Effector memory CD4-positive, alpha-beta T cell (primary cell): ENCODE measurements around the gene SPATS1.
"Not testable (repeated sequence)": the region's sequence is repeated elsewhere in the genome, so short reads cannot be mapped to it uniquely, and the experiment has no call there.

Experiments used
- DNase-seq, 3 donors: peaks; one replicate each; pipeline ENCODE4 v3.0.0-alpha.2; 2020
- H3K27ac ChIP-seq: 2 replicates; pipeline ENCODE4 v1.7.0; 2013; ENCODE audit warnings: mild to moderate bottlenecking, low read length, moderate library complexity; ENCODE audit not compliant: insufficient read depth, poor library complexity, severe bottlenecking
- H3K27me3 ChIP-seq: replicated peaks from 2 replicates; pipeline ENCODE4 v1.7.0; 2013; ENCODE audit warnings: mild to moderate bottlenecking, low read length; ENCODE audit not compliant: insufficient read depth, control insufficient read depth, poor library complexity, severe bottlenecking
- H3K36me3 ChIP-seq: 2 replicates; pipeline ENCODE4 v1.7.0; 2013; ENCODE audit warnings: mild to moderate bottlenecking, low read length, moderate library complexity; ENCODE audit not compliant: control insufficient read depth, insufficient read depth
- H3K4me1 ChIP-seq: 2 replicates; pipeline ENCODE4 v1.7.0; 2013; ENCODE audit warnings: low read length, mild to moderate bottlenecking; ENCODE audit not compliant: control insufficient read depth, insufficient read depth, poor library complexity, severe bottlenecking
- H3K4me3 ChIP-seq: 2 replicates; pipeline ENCODE4 v1.7.0; 2013; ENCODE audit warnings: low read length, low read depth, mild to moderate bottlenecking; ENCODE audit not compliant: insufficient read depth, poor library complexity, severe bottlenecking
- H3K9me3 ChIP-seq: 2 replicates; pipeline ENCODE4 v1.7.0; 2013; ENCODE audit warnings: mild to moderate bottlenecking, low read length, moderate library complexity; ENCODE audit not compliant: control insufficient read depth

The SPATS1 gene

GRCh38 chr6:44339763-44340625 is 2.5 kb upstream of the SPATS1 start:
- no peak overlapping the region for H3K27ac ChIP-seq
- no peaks in the 10 kb centered on the region for H3K36me3 ChIP-seq
- H3K4me3 ChIP-seq: no peak overlapping the region
- no peak for DNase-seq
- H3K4me1 ChIP-seq: no peaks in the 10 kb centered on the region
- H3K27me3 ChIP-seq: peaks cover 17% of the 10 kb centered on the region
- H3K9me3 ChIP-seq: no peaks in the 10 kb centered on the region

DNA sequence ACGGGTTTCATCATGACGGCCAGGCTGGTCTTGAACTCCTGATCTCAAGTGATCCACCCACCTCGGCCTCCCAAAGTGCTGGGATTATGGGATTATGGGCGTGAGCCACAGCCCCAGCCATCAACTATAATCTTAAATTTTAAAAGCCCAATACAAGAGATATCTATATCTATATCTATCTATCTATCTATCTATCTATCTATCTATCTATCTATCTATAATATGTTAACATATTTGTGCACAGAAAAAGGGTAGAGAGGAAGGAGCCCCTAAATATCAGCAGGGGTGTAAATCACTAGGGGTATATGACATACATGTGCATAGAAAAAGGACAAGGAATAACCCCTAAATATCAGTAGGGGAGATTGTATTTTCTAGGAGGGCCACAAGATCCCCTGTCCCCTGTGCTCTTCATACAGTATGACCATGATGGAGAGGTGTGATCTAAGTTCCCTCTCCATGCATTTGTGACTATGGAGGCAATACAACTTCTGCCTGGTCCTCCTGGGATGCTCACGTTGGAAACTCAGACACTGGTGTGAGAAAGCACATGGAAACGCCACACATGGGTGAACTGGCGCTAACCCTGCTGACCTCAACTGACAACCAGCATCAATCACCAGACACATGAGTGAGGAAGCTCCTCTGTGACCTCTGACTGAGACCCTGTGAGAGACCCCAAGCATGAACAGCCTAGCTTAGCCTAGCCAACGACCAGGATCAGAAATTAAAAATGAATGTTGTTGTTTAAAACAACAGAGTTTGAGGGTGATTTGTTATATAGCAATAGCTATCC is 1.2 kb upstream of the SPATS1 start:
- Histone ChIP-seq H3K36me3 (no peaks in the 10 kb centered on the region), H3K9me3 (no peaks in the 10 kb centered on the region), H3K27me3 (peaks cover 17% of the 10 kb centered on the region), H3K4me3 (no peak overlapping the region), H3K27ac (no peak overlapping the region), H3K4me1 (no peaks in the 10 kb centered on the region)
- no peak for DNase-seq

DNA sequence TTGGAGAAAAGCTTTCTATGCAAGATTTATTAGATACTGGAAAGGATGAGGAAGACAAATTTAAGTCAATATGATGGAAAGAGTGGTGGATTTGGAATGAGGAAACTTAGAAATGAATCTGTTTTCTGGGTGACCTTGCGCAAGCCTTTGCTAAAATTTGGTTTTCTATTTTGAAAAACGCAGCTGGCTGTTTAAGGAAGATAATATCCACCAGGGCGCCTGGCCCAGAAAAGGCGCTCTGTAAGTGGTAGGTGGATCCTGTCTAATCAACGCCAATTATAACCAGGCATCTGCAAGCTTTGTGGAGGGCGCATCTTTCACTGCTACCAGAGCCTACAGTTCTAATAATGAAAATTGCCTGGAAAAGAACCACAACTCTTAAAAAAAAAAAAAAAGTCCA is 398 bp upstream of the SPATS1 start:
- Histone ChIP-seq H3K27ac (no peak overlapping the region), H3K36me3 (no peaks in the 10 kb centered on the region), H3K27me3 (peaks cover 15% of the 10 kb centered on the region), H3K4me1 (no peaks in the 10 kb centered on the region), H3K9me3 (no peaks in the 10 kb centered on the region), H3K4me3 (no peak overlapping the region)
- DNase-seq: no peak

- not testable (repeated sequence) for H3K27ac ChIP-seq, H3K9me3 ChIP-seq, H3K4me3 ChIP-seq, H3K4me1 ChIP-seq, H3K36me3 ChIP-seq, DNase-seq
- peaks cover 14% of the 10 kb centered on the region for H3K27me3 ChIP-seq
Observed at GRCh38 chr6:44346818-44347217, 4.4 kb downstream of the SPATS1 start.

DNA sequence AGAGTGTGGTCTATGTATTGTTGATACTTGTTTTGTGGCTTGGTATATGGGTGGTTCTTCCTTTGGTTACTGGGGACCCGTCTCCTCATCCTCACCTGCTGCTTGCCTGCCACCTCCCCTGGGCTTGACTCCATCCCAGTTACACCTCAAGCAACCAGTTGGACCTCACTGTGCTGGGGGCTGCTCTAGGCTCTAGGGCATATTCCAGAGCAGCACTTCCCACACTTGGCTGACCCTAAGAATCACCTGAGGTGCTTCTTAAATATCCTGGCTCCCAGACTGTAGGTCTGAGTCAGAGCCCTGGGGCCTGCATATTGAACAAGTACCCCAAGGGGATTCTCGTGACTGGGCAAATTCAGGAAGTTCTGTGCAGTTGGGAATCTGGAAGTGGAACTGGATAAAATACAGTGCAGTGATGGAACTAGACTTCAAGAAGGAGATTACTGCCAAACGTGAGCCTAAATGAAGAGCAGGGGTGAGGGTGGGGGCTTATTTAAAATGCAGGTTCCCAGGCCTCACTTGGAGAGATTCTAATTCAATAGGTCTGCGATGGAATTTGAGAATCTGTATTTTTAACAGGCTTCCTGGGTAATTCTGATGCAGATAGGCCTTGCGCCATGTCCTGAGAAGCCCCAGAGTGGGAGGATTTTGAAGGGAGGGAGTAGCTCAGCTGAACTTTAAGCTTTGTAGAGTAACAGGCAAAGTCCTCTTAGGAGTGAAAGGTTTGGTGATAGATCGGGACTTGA is 7.6 kb downstream of the SPATS1 start:
- H3K27ac ChIP-seq: no peak overlapping the region
- no peaks in the 10 kb centered on the region for H3K36me3 ChIP-seq
- no peak overlapping the region for H3K4me3 ChIP-seq
- no peaks in the 10 kb centered on the region for H3K4me1 ChIP-seq
- H3K27me3 ChIP-seq: no peaks in the 10 kb centered on the region
- no peaks in the 10 kb centered on the region for H3K9me3 ChIP-seq
- DNase-seq: no peak

- H3K27me3 ChIP-seq, H3K4me3 ChIP-seq, H3K4me1 ChIP-seq, H3K9me3 ChIP-seq, H3K36me3 ChIP-seq, H3K27ac ChIP-seq, DNase-seq: not testable (repeated sequence)
Observed at GRCh38 chr6:44350650-44350994, 8.2 kb downstream of the SPATS1 start.

- H3K36me3 ChIP-seq: no peaks in the 10 kb centered on the region
- no peaks in the 10 kb centered on the region for H3K27me3 ChIP-seq
- no peaks in the 10 kb centered on the region for H3K4me1 ChIP-seq
- H3K9me3 ChIP-seq: no peaks in the 10 kb centered on the region
- DNase-seq: no peak
- no peak overlapping the region for H3K4me3 ChIP-seq
- no peak overlapping the region for H3K27ac ChIP-seq
Observed at GRCh38 chr6:44352259-44352658, 9.8 kb downstream of the SPATS1 start.

DNA sequence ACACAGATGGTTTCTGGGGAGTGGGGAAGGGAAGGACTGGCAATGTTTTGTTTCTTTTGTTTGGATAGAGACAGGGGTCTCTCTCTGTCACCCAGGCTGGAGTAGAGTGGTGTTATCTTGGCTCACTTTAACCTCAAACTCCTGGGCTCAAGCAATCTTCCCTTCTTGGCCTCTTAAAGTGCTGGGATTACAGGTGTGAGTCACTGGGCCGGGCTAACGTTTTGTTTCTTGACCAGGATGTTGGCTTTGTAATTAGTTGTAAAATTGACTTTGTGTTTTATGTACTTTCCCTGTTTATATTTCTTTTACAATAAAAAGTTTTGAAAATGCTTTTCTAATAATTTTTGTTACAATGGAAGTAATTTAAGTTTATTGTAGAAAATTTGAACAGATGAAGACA is 10.9 kb downstream of the SPATS1 start:
- Histone ChIP-seq H3K9me3 (no peaks in the 10 kb centered on the region), H3K4me3 (no peak overlapping the region), H3K4me1 (no peaks in the 10 kb centered on the region), H3K27me3 (no peaks in the 10 kb centered on the region), H3K36me3 (no peaks in the 10 kb centered on the region), H3K27ac (no peak overlapping the region)
- no peak for DNase-seq

GRCh38 chr6:44355640-44356039 is 13.2 kb downstream of the SPATS1 start:
- Histone ChIP-seq H3K4me3 (no peak overlapping the region), H3K27ac (no peak overlapping the region), H3K27me3 (no peaks in the 10 kb centered on the region), H3K4me1 (no peaks in the 10 kb centered on the region), H3K9me3 (no peaks in the 10 kb centered on the region), H3K36me3 (no peaks in the 10 kb centered on the region)
- DNase-seq: no peak

- no peaks in the 10 kb centered on the region for H3K4me1 ChIP-seq
- no peaks in the 10 kb centered on the region for H3K36me3 ChIP-seq
- no peaks in the 10 kb centered on the region for H3K9me3 ChIP-seq
- no peak overlapping the region for H3K4me3 ChIP-seq
- H3K27ac ChIP-seq: no peak overlapping the region
- no peaks in the 10 kb centered on the region for H3K27me3 ChIP-seq
- DNase-seq: no peak
Observed at GRCh38 chr6:44356487-44356886, 14.0 kb downstream of the SPATS1 start.
